ENCODE data around the gene APOBEC3C. TPM values are rescaled to one million over a fixed set of nuclear protein-coding genes. Genes with fewer than 3 reads are reported as not detected.
"Not testable (repeated sequence)": the region's sequence is repeated elsewhere in the genome, so short reads cannot be mapped to it uniquely, and the experiment has no call there.

The APOBEC3C gene
- total and polyA plus RNA-seq, 11 donors = 7.3 to 53.8 (median 24.9) TPM

- H3K4me1 ChIP-seq = peaks cover 0 to 15% (median 0%) of the 10 kb centered on the region in 12 donors
- H3K27me3 ChIP-seq = peaks cover 0 to 20% (median 0%) of the 10 kb centered on the region in 9 donors
- no peak for DNase-seq
- H3K27ac ChIP-seq = no peak overlapping the region
- WGBS, 4 donors = 87 to 91% (median 88%) methylated on average over 7 of the region's 7 CpGs; no CpG with 5 or more reads in 1 of the 4 donors
- TF ChIP-seq POLR2A (IDR thresholded peaks at IDR 0.05) = no peak
- TF ChIP-seq CTCF (IDR thresholded peaks at IDR 0.05) = no peak
- no peak for ATAC-seq
- H3K36me3 ChIP-seq = no peaks in the 10 kb centered on the region
- H3K9me3 ChIP-seq = no peaks in the 10 kb centered on the region
- intact Hi-C loops (cut with DNase I) = no loop called here
- H3K4me3 ChIP-seq = no peak overlapping the region
Observed at GRCh38 chr22:38974826-38975175, 39.3 kb upstream of the APOBEC3C start.

- H3K9me3 ChIP-seq; H3K36me3 ChIP-seq; H3K4me3 ChIP-seq; DNase-seq; ATAC-seq; H3K27ac ChIP-seq; intact Hi-C loops (cut with DNase I): not testable (repeated sequence)
- WGBS, 4 donors = 85 to 93% (median 93%) methylated on average over 4 of the region's 4 CpGs; no CpG with 5 or more reads in 1 of the 4 donors
- peaks cover 0 to 11% (median 6%) of the 10 kb centered on the region in 12 donors for H3K4me1 ChIP-seq
- H3K27me3 ChIP-seq = peaks cover 0 to 11% (median 0%) of the 10 kb centered on the region in 9 donors
Observed at GRCh38 chr22:38977289-38977688, 36.8 kb upstream of the APOBEC3C start.

- not testable (repeated sequence) for H3K27me3 ChIP-seq, ATAC-seq, H3K4me3 ChIP-seq, H3K9me3 ChIP-seq, H3K36me3 ChIP-seq, DNase-seq, H3K27ac ChIP-seq
- peaks cover 0 to 18% (median 10%) of the 10 kb centered on the region in 12 donors for H3K4me1 ChIP-seq
- intact Hi-C loops (cut with DNase I) = loop anchor here in 2 of 10 donors (5.0 kb wide), 1 partner anchor 108 kb away; the partner anchor contains the start of gene CBX6 (in 2 of the 2)
- WGBS, 4 donors = 79 to 88% (median 79%) methylated on average over 10 of the region's 10 CpGs; no CpG with 5 or more reads in 1 of the 4 donors
Observed at GRCh38 chr22:38980587-38980986, 33.5 kb upstream of the APOBEC3C start.

GRCh38 chr22:38981005-38981991 lies 32.8 kb upstream of the APOBEC3C start:
- no peaks in the 10 kb centered on the region for H3K36me3 ChIP-seq
- ATAC-seq (peak in 3 of 4 donors; percentile 30 to 58 (median 47)), DNase-seq (no peak)
- H3K27ac ChIP-seq = peak overlapping the region in 7 of 12 donors; percentile 2 to 78 (median 46)
- H3K4me1 ChIP-seq = peaks cover 0 to 18% (median 10%) of the 10 kb centered on the region in 12 donors
- H3K4me3 ChIP-seq = peak overlapping the region in 11 of 12 donors; percentile 7 to 62 (median 49)
- no peaks in the 10 kb centered on the region for H3K27me3 ChIP-seq
- WGBS, 4 donors = 26 to 39% (median 30%) methylated on average over 27 of the region's 27 CpGs; no CpG with 5 or more reads in 1 of the 4 donors
- peak in 5 of 12 donors; percentile 6 to 39 (median 24) for TF ChIP-seq CTCF (IDR thresholded peaks at IDR 0.05)
- TF ChIP-seq POLR2A (IDR thresholded peaks at IDR 0.05) = no peak
- H3K9me3 ChIP-seq = no peaks in the 10 kb centered on the region
- intact Hi-C loops (cut with DNase I) = loop anchor here in 2 of 10 donors (5.0 kb wide), 1 partner anchor 109 kb away; the partner anchor contains the start of gene CBX6 (in 2 of the 2)

All from heart left ventricle (tissue), 16 donors.